ENCODE data around the gene PARD3.

DNA sequence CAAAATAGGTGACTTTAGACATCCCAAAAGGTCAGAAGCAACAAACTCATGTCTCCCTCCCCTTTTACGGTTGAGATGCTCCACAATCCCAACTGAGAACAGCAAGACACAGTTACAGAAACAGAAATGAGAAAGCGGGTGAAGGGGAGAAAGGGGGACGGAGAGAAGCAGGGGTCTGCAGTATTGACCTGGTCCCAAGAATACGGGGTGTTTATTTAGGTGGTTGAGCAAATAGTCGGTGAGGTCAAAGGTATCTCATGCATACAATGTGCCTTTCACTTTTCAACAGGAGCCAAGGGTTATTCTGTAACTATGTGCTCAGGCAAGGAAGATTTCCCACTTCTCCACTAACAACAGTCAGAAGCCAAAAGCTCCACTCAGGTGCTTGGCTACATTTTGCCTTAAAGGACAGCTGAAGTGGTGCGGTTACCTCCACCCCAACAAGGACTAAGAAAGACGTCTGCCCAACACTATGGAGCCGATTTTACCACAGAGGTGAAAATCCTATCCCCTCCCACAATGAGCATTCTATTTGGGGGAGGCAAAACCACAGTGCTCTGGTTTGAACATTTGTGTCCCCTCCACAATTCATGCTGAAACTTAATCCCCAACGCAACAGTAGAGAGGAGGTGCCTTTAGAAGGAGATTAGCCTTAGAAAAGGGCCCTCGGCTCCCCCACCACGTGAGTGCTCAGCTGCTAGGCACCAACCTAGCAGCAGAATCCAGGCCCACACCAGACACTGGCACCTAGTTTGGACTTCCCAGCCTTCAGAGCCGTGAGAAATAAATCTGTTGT is 77.9 kb downstream of the PARD3 start:
- TF ChIP-seq, protein P1, sequence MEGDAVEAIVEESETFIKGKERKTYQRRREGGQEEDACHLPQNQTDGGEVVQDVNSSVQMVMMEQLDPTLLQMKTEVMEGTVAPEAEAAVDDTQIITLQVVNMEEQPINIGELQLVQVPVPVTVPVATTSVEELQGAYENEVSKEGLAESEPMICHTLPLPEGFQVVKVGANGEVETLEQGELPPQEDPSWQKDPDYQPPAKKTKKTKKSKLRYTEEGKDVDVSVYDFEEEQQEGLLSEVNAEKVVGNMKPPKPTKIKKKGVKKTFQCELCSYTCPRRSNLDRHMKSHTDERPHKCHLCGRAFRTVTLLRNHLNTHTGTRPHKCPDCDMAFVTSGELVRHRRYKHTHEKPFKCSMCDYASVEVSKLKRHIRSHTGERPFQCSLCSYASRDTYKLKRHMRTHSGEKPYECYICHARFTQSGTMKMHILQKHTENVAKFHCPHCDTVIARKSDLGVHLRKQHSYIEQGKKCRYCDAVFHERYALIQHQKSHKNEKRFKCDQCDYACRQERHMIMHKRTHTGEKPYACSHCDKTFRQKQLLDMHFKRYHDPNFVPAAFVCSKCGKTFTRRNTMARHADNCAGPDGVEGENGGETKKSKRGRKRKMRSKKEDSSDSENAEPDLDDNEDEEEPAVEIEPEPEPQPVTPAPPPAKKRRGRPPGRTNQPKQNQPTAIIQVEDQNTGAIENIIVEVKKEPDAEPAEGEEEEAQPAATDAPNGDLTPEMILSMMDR (IDR thresholded peaks at IDR 0.05) = no peak
- TF ChIP-seq POLR2AphosphoS5 (IDR thresholded peaks at IDR 0.05) (no peak), POLR2A (IDR thresholded peaks at IDR 0.05) (no peak)
